GM13977 (cell line): Measurements from ENCODE around the gene NPHS1.
A peak's percentile ranks its signal among the peaks of the same experiment; 100 is the strongest.
"Not testable (repeated sequence)": the region's sequence is repeated elsewhere in the genome, so short reads cannot be mapped to it uniquely, and the experiment has no call there.

ENCODE experiments used
- DNase-seq: peaks from one replicate; pipeline ENCODE4 v3.0.0; 2012; ENCODE audit warnings: low spot score
- CTCF ChIP-seq: IDR thresholded peaks from 2 replicates; pipeline ENCODE4 v1.5.1; 2012; ENCODE audit warnings: mild to moderate bottlenecking, control low read depth; ENCODE audit not compliant: insufficient read depth; ENCODE audit errors: extremely low read depth, missing control alignments
- in situ Hi-C: fragments of 300-500 bp; cut with MboI; formaldehyde crosslinking; loops from one replicate; pipeline ENCODE4 v1.12.0; 2022; ENCODE audit warnings: low sequenced_read_pairs, low pct_unique_long_range_greater_than_20kb, mixed read lengths, inconsistent platforms; ENCODE audit not compliant: unreplicated experiment

NPHS1 gene

GRCh38 chr19:35879770-35880317 lies 27.5 kb upstream of the NPHS1 start:
- in situ Hi-C loops, result no loop called here
- DNase-seq, result peak; percentile 83
- no peak for TF ChIP-seq CTCF

- no peak for DNase-seq
- in situ Hi-C loops, result no loop called here
- no peak for TF ChIP-seq CTCF
Measured at GRCh38 chr19:35879068-35879467, 26.8 kb upstream of the NPHS1 start.

GRCh38 chr19:35874392-35874930 lies 22.2 kb upstream of the NPHS1 start:
- no peak for DNase-seq
- in situ Hi-C loops, result no loop called here
- no peak for TF ChIP-seq CTCF

GRCh38 chr19:35872180-35872579 lies 19.9 kb upstream of the NPHS1 start:
- DNase-seq, result no peak
- TF ChIP-seq CTCF, result no peak
- in situ Hi-C loops, result no loop called here

- no peak for DNase-seq
- TF ChIP-seq CTCF, result no peak
- in situ Hi-C loops, result no loop called here
Measured at GRCh38 chr19:35871611-35872010, 19.3 kb upstream of the NPHS1 start.

- DNase-seq, result no peak
- in situ Hi-C loops, result no loop called here
- TF ChIP-seq CTCF, result no peak
Measured at GRCh38 chr19:35870798-35871197, 18.5 kb upstream of the NPHS1 start.

- DNase-seq, in situ Hi-C loops: not testable (repeated sequence)
Measured at GRCh38 chr19:35870124-35870736, 17.9 kb upstream of the NPHS1 start.
